Activated CD4-positive, alpha-beta memory T cell treated with anti-CD3 and anti-CD28 coated beads, Interleukin-2, amount 10 ng/mL, durations not matched to agents 7 days and 5 days (primary cell): ENCODE data around the gene ITPR1. TPM values are rescaled to one million over a fixed set of nuclear protein-coding genes. Genes with fewer than 3 reads are reported as not detected.
A peak's percentile ranks its signal among the peaks of the same experiment; 100 is the strongest.

Experiments used
- CTCF ChIA-PET: fragments of 350-600 bp; sonication (Branson Sonifier 250); formaldehyde crosslinking; loops from one replicate; lab custom pipeline; 2021; ENCODE audit warnings: antibody characterized with exemption, inconsistent platforms; lab: Charles Lee
- POLR2A ChIA-PET: fragments of 350-600 bp; sonication (Branson Sonifier 250); formaldehyde crosslinking; loops from one replicate; lab custom pipeline; 2021; ENCODE audit warnings: antibody characterized with exemption; lab: Charles Lee
- DNase-seq: peaks from one replicate; pipeline ENCODE4 v3.0.0-alpha.2; 2020
- H3K27ac Mint-ChIP-seq: one replicate; pipeline ENCODE4 v1.8.0; 2021; ENCODE audit warnings: mild to moderate bottlenecking, mixed read lengths
- H3K27me3 Mint-ChIP-seq: one replicate; pipeline ENCODE4 v1.8.0; 2021; ENCODE audit warnings: mixed read lengths
- H3K36me3 Mint-ChIP-seq: one replicate; pipeline ENCODE4 v1.8.0; 2021; ENCODE audit warnings: low read depth, mixed read lengths
- H3K4me1 Mint-ChIP-seq: one replicate; pipeline ENCODE4 v1.8.0; 2021; ENCODE audit warnings: mixed read lengths
- H3K4me3 Mint-ChIP-seq: one replicate; pipeline ENCODE4 v1.8.0; 2021; ENCODE audit warnings: mild to moderate bottlenecking, mixed read lengths
- H3K9me3 Mint-ChIP-seq: one replicate; pipeline ENCODE4 v1.8.0; 2021; ENCODE audit warnings: mixed read lengths
- total RNA-seq, 2 experiments: library from RNA; stranded (reverse); gene quantifications; one replicate each; pipeline ENCODE4 v1.2.3, GENCODE V29; 2021

The ITPR1 gene
- total RNA-seq, 2 experiments from 2014 or later: 59.6 to 64.3 TPM

DNA sequence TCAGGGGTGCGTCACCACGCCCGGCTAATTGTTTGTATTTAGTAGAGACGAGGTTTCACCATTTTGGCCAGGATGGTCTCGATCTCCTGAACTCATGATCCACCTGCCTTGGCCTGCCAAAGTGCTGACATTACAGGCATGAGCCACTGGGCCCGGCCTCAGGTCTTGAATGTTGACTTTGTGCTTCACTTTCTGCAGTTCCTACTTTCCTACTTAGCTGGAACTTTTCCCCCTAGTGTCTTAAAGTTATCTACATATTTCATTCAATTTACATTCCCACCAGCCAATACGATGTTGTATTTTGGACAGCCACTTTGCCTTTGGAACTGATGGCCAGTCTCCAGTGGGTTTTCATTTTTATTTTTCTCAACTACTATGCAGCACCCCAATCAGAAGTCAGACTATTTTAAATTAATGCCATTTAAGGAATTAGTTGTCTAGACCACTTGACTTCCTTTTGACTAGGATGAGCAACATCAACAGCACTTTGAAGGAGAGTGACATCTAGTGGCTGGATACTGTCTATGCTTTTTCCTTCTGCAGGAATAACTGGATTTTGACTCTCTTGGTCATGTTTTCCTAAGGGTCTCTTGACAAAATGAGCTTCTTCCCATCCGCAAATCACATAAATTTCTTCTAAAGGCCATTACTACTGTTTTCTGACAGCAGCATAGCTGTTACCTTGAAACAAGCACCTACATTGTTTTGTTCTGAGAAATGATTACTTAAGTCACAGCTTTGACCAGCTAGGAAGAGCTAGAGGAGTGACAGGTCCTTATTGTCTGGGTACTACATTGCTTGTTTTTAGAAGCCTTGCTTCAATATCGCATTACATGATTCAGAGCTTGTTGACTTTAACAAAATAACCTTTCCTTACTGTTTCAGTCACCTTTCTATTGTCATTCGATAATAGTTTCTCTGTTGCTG is 140.2 kb downstream of the ITPR1 start:
- Mint-ChIP-seq H3K27ac (no peak overlapping the region), H3K4me1 (peaks cover 5% of the 10 kb centered on the region), H3K4me3 (no peak overlapping the region), H3K27me3 (no peaks in the 10 kb centered on the region), H3K36me3 (no peaks in the 10 kb centered on the region), H3K9me3 (no peaks in the 10 kb centered on the region)
- CTCF ChIA-PET: interaction anchor here (0.6 to 5.8 kb wide), 34 partner anchors 8 to 424 kb away, joined by 3 to 91 read pairs (median 3); partner anchors contain the start of genes ITPR1 and SUMF1
- no peak for DNase-seq
- POLR2A ChIA-PET: interaction anchor here (1.5 kb wide), 1 partner anchor 283 kb away, joined by 4 read pairs; no protein-coding TSS in a partner anchor

DNA sequence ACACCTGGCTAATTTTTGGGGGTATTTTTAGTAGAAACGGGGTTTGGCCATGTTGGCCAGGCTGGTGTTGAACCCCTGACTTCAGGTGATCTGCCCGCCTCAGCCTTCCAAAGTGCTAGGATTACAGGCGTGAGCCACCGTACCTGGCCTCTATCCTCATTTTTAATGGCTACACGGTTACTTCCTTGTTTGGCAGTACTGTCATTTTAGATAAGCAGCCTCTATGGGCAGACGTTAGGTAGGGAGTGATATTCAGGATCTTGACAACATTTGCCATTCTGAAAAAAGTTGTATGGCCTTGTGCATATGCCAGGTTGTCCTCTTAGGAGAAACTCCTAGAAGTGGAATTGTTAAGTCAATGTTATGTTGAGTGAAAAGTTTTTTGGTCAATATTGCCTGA is 141.7 kb downstream of the ITPR1 start:
- Mint-ChIP-seq H3K4me3 (no peak overlapping the region), H3K27ac (no peak overlapping the region), H3K9me3 (no peaks in the 10 kb centered on the region), H3K27me3 (no peaks in the 10 kb centered on the region), H3K4me1 (peaks cover 5% of the 10 kb centered on the region), H3K36me3 (no peaks in the 10 kb centered on the region)
- CTCF ChIA-PET: no interaction called here
- POLR2A ChIA-PET: no interaction called here
- DNase-seq: no peak

DNA sequence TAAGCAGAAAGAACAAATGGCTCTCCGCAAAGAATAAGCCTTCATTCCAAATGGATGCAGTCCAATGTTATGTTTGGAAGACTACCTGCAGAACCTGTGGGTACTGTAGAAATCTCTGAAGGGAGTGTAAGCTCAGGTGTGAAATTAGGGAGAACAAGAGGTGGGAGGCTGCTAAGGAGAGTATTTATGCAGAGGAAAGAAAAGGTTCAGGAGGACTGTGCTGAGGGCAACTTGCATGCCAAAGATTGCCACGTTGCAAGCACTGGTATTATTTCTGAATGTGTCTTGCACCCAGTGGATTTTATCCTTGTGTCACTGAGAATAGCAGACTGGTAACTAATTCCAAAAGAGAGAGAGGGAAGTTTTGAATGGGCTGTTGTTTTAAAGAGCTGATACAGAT is 144.1 kb downstream of the ITPR1 start:
- Mint-ChIP-seq H3K36me3 (peaks cover 7% of the 10 kb centered on the region), H3K9me3 (no peaks in the 10 kb centered on the region), H3K4me1 (peaks cover 5% of the 10 kb centered on the region), H3K27ac (no peak overlapping the region), H3K27me3 (no peaks in the 10 kb centered on the region), H3K4me3 (no peak overlapping the region)
- CTCF ChIA-PET: interaction anchor here (0.8 to 2.3 kb wide), 2 partner anchors 286 to 296 kb away, joined by 4 to 20 read pairs; no protein-coding TSS in a partner anchor
- no peak for DNase-seq
- POLR2A ChIA-PET: no interaction called here

DNA sequence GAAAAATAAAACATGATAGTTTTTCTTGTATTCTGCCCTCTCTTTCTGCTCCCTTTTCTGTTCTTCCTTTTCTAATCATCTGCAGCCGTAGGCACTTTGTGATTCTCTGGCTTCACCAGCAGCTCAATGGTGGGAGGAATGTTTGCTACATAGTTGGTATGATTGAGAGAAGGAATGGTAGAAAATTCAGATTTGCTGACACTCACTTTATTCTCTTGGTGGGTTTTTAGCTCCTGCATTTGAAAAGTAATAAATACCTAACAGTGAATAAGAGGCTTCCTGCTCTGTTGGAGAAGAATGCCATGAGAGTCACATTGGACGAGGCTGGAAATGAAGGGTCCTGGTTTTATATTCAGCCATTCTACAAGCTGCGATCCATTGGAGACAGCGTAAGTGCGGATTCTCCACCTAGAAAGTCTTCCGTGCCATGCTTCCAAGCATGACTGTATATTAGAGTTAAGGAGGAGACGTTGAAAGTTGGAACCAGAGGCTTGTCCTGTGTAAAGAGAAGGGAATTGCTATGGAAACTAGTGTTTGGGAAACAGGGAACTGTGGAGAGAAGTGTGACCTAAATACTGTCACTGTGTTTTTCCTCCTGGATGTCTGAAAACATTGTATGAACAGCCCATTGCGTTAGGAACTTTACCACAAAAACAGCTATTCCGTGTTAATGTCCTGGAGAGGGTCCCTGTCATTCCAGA is 148.9 kb downstream of the ITPR1 start:
- DNase-seq: no peak
- ChIA-PET CTCF (interaction anchor here (1.1 to 1.5 kb wide), 3 partner anchors 9 to 327 kb away, joined by 3 to 6 read pairs (median 3); no protein-coding TSS in a partner anchor), POLR2A (no interaction called here)
- Mint-ChIP-seq H3K4me3 (no peak overlapping the region), H3K36me3 (peaks cover 16% of the 10 kb centered on the region), H3K27ac (no peak overlapping the region), H3K9me3 (no peaks in the 10 kb centered on the region), H3K27me3 (no peaks in the 10 kb centered on the region), H3K4me1 (peaks cover 11% of the 10 kb centered on the region)

GRCh38 chr3:4642611-4643010 is 149.5 kb downstream of the ITPR1 start:
- H3K4me3 Mint-ChIP-seq: no peak overlapping the region
- CTCF ChIA-PET: interaction anchor here (0.8 to 1.5 kb wide), 4 partner anchors 9 to 327 kb away, joined by 3 to 6 read pairs (median 3); no protein-coding TSS in a partner anchor
- DNase-seq: no peak
- H3K4me1 Mint-ChIP-seq: peaks cover 11% of the 10 kb centered on the region
- no peaks in the 10 kb centered on the region for H3K27me3 Mint-ChIP-seq
- no peaks in the 10 kb centered on the region for H3K9me3 Mint-ChIP-seq
- POLR2A ChIA-PET: no interaction called here
- H3K27ac Mint-ChIP-seq: no peak overlapping the region
- H3K36me3 Mint-ChIP-seq: peaks cover 22% of the 10 kb centered on the region

DNA sequence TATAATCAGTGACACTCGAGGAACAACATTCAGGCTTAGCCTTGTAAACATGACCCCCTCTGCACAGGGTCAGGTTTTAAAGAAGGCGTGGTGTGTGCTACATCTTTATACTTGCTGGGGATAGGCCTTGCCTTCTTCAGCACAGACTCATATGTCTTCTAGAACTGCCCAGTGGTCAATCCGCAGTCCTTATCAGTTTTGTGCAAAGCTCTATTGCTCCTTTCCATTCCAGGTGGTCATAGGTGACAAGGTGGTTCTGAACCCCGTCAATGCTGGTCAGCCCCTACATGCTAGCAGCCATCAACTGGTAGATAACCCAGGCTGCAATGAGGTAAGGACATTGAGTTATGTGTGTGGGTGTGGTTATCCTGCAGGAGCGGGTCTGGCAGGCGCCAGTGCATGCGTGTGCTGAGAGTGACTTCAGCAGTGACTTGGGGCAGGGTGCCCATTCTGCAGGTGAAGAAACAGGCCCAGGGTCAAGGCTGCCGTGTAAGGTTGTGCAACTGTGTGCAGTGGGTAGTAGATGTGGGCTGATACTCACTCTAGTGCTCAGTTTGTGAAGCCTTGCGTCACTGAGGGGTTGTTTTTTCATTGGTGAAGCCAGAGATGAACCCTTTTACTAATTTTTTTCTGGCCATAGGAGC is 150.9 kb downstream of the ITPR1 start:
- Mint-ChIP-seq H3K27me3 (no peaks in the 10 kb centered on the region), H3K4me1 (peaks cover 11% of the 10 kb centered on the region), H3K36me3 (peaks cover 26% of the 10 kb centered on the region), H3K4me3 (no peak overlapping the region), H3K9me3 (no peaks in the 10 kb centered on the region), H3K27ac (no peak overlapping the region)
- no peak for DNase-seq
- ChIA-PET POLR2A (interaction anchor here (0.6 kb wide), 1 partner anchor 331 kb away, joined by 3 read pairs; no protein-coding TSS in a partner anchor), CTCF (interaction anchor here (1.2 kb wide), 1 partner anchor 329 kb away, joined by 4 read pairs; no protein-coding TSS in a partner anchor)

DNA sequence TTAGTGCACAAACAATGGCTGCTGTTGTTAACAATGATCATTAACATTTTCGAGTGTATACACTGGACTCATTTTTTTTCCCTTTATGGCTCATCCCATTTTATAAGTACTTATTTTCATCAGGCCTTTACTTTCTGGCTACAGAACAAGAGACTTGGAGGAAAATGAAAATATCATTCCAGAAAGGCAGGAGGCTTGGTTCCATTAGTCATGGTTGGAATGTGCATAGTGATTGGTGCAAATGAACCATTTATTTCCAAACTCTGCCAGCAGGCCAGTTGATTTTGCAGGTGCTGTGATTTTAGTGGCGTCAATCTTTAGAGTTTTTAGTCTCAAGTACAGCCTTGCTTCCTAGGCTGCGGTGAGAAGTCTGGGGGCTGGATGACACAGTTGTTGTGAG is 151.8 kb downstream of the ITPR1 start:
- H3K4me1 Mint-ChIP-seq: peaks cover 11% of the 10 kb centered on the region
- DNase-seq: no peak
- H3K36me3 Mint-ChIP-seq: peaks cover 26% of the 10 kb centered on the region
- CTCF ChIA-PET: interaction anchor here (1.2 kb wide), 1 partner anchor 330 kb away, joined by 4 read pairs; no protein-coding TSS in a partner anchor
- no peaks in the 10 kb centered on the region for H3K9me3 Mint-ChIP-seq
- H3K27me3 Mint-ChIP-seq: no peaks in the 10 kb centered on the region
- no peak overlapping the region for H3K27ac Mint-ChIP-seq
- POLR2A ChIA-PET: no interaction called here
- no peak overlapping the region for H3K4me3 Mint-ChIP-seq

- DNase-seq: peak; percentile 20
- Mint-ChIP-seq H3K27ac (no peak overlapping the region), H3K27me3 (no peaks in the 10 kb centered on the region), H3K4me3 (no peak overlapping the region), H3K4me1 (peaks cover 11% of the 10 kb centered on the region), H3K9me3 (no peaks in the 10 kb centered on the region), H3K36me3 (peaks cover 26% of the 10 kb centered on the region)
- POLR2A ChIA-PET: no interaction called here
- CTCF ChIA-PET: no interaction called here
Measured at GRCh38 chr3:4645468-4645867, 152.3 kb downstream of the ITPR1 start.

GRCh38 chr3:4647411-4647810 is 154.3 kb downstream of the ITPR1 start:
- CTCF ChIA-PET: interaction anchor here (1.2 kb wide), 1 partner anchor 14 kb away, joined by 5 read pairs; no protein-coding TSS in a partner anchor
- DNase-seq: no peak
- H3K27ac Mint-ChIP-seq: no peak overlapping the region
- POLR2A ChIA-PET: no interaction called here
- no peak overlapping the region for H3K4me3 Mint-ChIP-seq
- peaks cover 11% of the 10 kb centered on the region for H3K4me1 Mint-ChIP-seq
- no peaks in the 10 kb centered on the region for H3K9me3 Mint-ChIP-seq
- peaks cover 25% of the 10 kb centered on the region for H3K36me3 Mint-ChIP-seq
- no peaks in the 10 kb centered on the region for H3K27me3 Mint-ChIP-seq

GRCh38 chr3:4655145-4656045 is 162.2 kb downstream of the ITPR1 start:
- CTCF ChIA-PET: no interaction called here
- Mint-ChIP-seq H3K9me3 (no peaks in the 10 kb centered on the region), H3K4me3 (no peak overlapping the region), H3K4me1 (no peaks in the 10 kb centered on the region), H3K27me3 (no peaks in the 10 kb centered on the region), H3K27ac (no peak overlapping the region), H3K36me3 (peaks cover 18% of the 10 kb centered on the region)
- DNase-seq: no peak
- POLR2A ChIA-PET: no interaction called here

DNA sequence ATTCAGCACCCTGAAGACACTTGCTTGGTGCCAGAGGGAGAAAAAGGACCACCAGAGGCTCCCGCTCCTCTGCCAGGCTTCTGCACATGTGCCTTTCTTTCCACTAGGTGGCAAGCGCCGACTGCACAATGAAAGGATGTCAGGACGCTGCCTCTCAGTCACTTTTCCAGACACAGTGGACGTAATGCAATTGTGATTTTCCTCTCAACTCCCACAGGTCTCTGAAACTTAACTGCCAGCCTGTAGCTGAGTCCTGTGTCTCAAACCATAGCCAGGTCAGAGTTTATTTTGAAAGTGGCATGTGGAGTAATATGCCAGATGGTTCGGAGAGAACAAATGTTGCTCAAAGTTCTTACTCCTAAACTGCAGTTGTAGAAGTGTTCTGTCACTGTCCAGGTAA is 162.9 kb downstream of the ITPR1 start:
- H3K27ac Mint-ChIP-seq: no peak overlapping the region
- ChIA-PET CTCF (interaction anchor here (0.6 to 1.5 kb wide), 2 partner anchors 56 to 621 kb away, joined by 3 to 5 read pairs; no protein-coding TSS in a partner anchor), POLR2A (no interaction called here)
- H3K36me3 Mint-ChIP-seq: peaks cover 18% of the 10 kb centered on the region
- H3K4me3 Mint-ChIP-seq: no peak overlapping the region
- no peaks in the 10 kb centered on the region for H3K4me1 Mint-ChIP-seq
- peak; percentile 19 for DNase-seq
- H3K9me3 Mint-ChIP-seq: no peaks in the 10 kb centered on the region
- no peaks in the 10 kb centered on the region for H3K27me3 Mint-ChIP-seq
